Endothelial cell of umbilical vein (primary cell): Measurements from ENCODE around the gene CTNND2.

Source experiments
- CTCF ChIP-seq, 2 donors: IDR thresholded peaks; 1 replicate in 1 of 2; 2 replicates in 1 of 2; pipeline ENCODE4 v1.5.1; 2011; ENCODE audit warnings: low read length in 2 of 2, mild to moderate bottlenecking in 2 of 2, moderate library complexity in 2 of 2, control low read depth in 1 of 2, inconsistent platforms in 1 of 2, low read depth in 1 of 2; ENCODE audit not compliant: insufficient read depth in 1 of 2; ENCODE audit errors: extremely low read depth in 1 of 2
- EZH2 ChIP-seq: IDR thresholded peaks from 2 replicates; pipeline ENCODE4 v1.6.1; 2012; ENCODE audit warnings: borderline replicate concordance, low read depth, mild to moderate bottlenecking, moderate library complexity, low read length, inconsistent platforms; ENCODE audit not compliant: severe bottlenecking
- FOS ChIP-seq: IDR thresholded peaks from 2 replicates; pipeline ENCODE4 v1.6.1; 2011; ENCODE audit warnings: mild to moderate bottlenecking, low read length, moderate library complexity, borderline replicate concordance; ENCODE audit not compliant: insufficient read depth
- MAX ChIP-seq: IDR thresholded peaks from 2 replicates; pipeline ENCODE4 v1.6.1; 2011; ENCODE audit not compliant: insufficient read depth, insufficient read length
- MYC ChIP-seq: IDR thresholded peaks from one replicate; pipeline ENCODE4 v1.6.1; 2011; ENCODE audit warnings: mild to moderate bottlenecking, low read depth, low read length
- POLR2A ChIP-seq: IDR thresholded peaks from 2 replicates; pipeline ENCODE4 v1.6.1; 2012; ENCODE audit warnings: low read depth, mild to moderate bottlenecking, control low read depth, low read length
- POLR2AphosphoS5 ChIP-seq: IDR thresholded peaks from 2 replicates; pipeline ENCODE4 v1.6.1; 2012; ENCODE audit warnings: low read depth, mild to moderate bottlenecking, control low read depth, low read length, moderate library complexity; ENCODE audit not compliant: insufficient read depth

GRCh38 chr5:11909471-11909870, 5.2 kb upstream of the CTNND2 start:
- TF ChIP-seq CTCF (IDR thresholded peaks at IDR 0.05; ENCODE audit: extremely low read depth in 1 of 2, insufficient read depth in 1 of 2, low read depth in 1 of 2, low read length in 2 of 2), result no peak
- no peak for TF ChIP-seq POLR2AphosphoS5
- TF ChIP-seq POLR2A, result no peak
- no peak for TF ChIP-seq MAX
- TF ChIP-seq MYC, result no peak
- no peak for TF ChIP-seq FOS
- no peak for TF ChIP-seq EZH2
